ENCODE results near the gene CEP89.
"Not testable (repeated sequence)": the region's sequence is repeated elsewhere in the genome, so short reads cannot be mapped to it uniquely, and the experiment has no call there.

Gene CEP89

GRCh38 chr19:32891609-32892008, 80.1 kb downstream of the CEP89 start:
- TF ChIP-seq, protein P1, sequence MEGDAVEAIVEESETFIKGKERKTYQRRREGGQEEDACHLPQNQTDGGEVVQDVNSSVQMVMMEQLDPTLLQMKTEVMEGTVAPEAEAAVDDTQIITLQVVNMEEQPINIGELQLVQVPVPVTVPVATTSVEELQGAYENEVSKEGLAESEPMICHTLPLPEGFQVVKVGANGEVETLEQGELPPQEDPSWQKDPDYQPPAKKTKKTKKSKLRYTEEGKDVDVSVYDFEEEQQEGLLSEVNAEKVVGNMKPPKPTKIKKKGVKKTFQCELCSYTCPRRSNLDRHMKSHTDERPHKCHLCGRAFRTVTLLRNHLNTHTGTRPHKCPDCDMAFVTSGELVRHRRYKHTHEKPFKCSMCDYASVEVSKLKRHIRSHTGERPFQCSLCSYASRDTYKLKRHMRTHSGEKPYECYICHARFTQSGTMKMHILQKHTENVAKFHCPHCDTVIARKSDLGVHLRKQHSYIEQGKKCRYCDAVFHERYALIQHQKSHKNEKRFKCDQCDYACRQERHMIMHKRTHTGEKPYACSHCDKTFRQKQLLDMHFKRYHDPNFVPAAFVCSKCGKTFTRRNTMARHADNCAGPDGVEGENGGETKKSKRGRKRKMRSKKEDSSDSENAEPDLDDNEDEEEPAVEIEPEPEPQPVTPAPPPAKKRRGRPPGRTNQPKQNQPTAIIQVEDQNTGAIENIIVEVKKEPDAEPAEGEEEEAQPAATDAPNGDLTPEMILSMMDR (IDR thresholded peaks at IDR 0.05; ENCODE audit: control insufficient read depth, extremely low read depth, insufficient read depth) = no peak
- no peak for DNase-seq (ENCODE audit: low read depth)
- no peak overlapping the region for H3K4me3 ChIP-seq (ENCODE audit: low read depth, low read length)

GRCh38 chr19:32890841-32891240, 80.9 kb downstream of the CEP89 start:
- H3K4me3 ChIP-seq (ENCODE audit: low read depth, low read length) = no peak overlapping the region
- TF ChIP-seq, protein P1 (IDR thresholded peaks at IDR 0.05; ENCODE audit: control insufficient read depth, extremely low read depth, insufficient read depth) = no peak
- DNase-seq (ENCODE audit: low read depth) = no peak

DNA sequence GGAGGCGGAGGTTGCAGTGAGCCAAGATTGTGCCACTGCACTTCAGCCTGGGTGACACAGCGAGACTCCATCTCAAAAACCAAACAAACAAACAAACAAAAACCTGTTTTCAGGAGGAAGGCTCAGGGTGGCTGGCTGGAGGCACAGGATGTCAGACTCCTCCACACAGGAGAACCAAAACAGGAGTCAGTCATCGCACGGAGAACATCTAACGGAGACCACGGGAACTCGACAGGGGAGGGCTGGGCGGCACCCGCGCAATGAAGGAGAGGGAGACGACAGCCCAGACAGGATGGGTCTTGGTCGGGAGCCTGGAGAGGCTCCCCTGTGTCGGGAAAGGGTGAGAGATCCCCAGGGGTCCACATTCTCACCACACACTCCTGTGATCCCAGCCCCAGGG, 81.4 kb downstream of the CEP89 start:
- no peak for DNase-seq (ENCODE audit: low read depth)
- H3K4me3 ChIP-seq (ENCODE audit: low read depth, low read length) = no peak overlapping the region

GRCh38 chr19:32889137-32889934, 82.4 kb downstream of the CEP89 start:
- H3K4me3 ChIP-seq (ENCODE audit: low read depth, low read length) = no peak overlapping the region
- DNase-seq (ENCODE audit: low read depth) = no peak
- TF ChIP-seq, protein P1 (IDR thresholded peaks at IDR 0.05; ENCODE audit: control insufficient read depth, extremely low read depth, insufficient read depth) = no peak

More for the DNA sequence above, 81.4 kb downstream of the CEP89 start:
- TF ChIP-seq, protein P1 (IDR thresholded peaks at IDR 0.05; ENCODE audit: control insufficient read depth, extremely low read depth, insufficient read depth) = no peak

DNA sequence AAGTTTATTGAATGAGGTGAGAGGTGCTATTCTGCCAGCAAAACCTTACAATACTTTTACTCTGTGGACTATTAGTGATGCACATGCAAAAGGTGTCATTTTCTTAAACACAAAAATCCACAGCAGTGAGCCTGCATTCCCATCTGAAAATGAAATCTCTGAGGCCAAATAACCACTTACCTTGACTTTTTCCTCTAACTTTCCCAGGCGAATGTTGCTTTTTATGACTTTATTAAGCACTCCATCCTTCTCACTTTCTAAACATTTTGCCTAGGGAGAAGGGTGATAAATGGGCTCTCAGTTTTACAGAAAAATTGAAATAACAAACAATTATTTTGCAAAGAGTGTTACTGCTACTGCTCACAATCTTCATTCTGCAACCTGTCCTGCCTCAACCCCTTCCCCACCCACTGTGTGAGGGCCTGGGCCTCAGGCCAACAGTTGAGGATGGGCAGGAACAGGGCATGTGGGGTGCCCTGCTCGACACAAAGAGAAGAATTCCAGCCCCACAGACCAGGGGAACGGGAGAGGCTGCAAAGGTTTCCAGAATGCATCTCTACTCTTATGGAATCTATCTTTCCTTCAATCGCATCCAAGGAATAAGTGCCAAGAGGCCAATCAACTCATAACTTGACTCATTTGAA, 84.1 kb downstream of the CEP89 start:
- no peak overlapping the region for H3K4me3 ChIP-seq (ENCODE audit: low read depth, low read length)
- TF ChIP-seq, protein P1 (IDR thresholded peaks at IDR 0.05; ENCODE audit: control insufficient read depth, extremely low read depth, insufficient read depth) = no peak
- no peak for DNase-seq (ENCODE audit: low read depth)

GRCh38 chr19:32886241-32886640, 85.5 kb downstream of the CEP89 start:
- no peak overlapping the region for H3K4me3 ChIP-seq (ENCODE audit: low read depth, low read length)
- TF ChIP-seq, protein P1 (IDR thresholded peaks at IDR 0.05; ENCODE audit: control insufficient read depth, extremely low read depth, insufficient read depth) = no peak

DNA sequence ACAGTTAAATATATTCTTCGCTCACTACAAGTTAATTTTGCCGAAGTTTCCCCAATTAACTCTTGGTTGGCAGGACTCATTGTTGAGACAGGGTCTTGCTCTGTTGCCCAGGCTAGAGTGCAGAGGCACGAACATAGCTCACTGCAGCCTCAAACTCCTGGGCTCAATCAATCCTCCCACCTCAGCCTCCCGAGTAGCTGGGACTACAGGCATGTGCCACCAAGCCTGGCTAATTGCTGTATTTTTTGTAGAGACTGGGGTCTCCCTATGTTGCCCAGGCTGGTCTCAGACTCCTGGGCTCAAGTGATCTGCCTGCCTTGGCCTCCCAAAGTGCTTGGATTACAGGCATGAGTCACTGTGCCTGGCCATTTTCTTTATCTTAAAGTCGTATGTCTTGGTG, 86.5 kb downstream of the CEP89 start:
- DNase-seq (ENCODE audit: low read depth); H3K4me3 ChIP-seq (ENCODE audit: low read depth, low read length): not testable (repeated sequence)

More at GRCh38 chr19:32886241-32886640, 85.5 kb downstream of the CEP89 start:
- DNase-seq (ENCODE audit: low read depth) = no peak
